Thymus (tissue), 11 donors: ENCODE data around the gene NYNRIN. TPM values are rescaled to one million over a fixed set of nuclear protein-coding genes. Genes with fewer than 3 reads are reported as not detected.

Experiments used
- DNase-seq, 9 donors: peaks; one replicate each; pipeline ENCODE4 v3.0.0-alpha.2; 2013; ENCODE audit warnings: low spot score in 9 of 9, low read depth in 6 of 9, missing footprints in 1 of 9
- H3K27ac ChIP-seq, 2 donors: one replicate each; pipeline ENCODE4 v1.5.1; 2013; ENCODE audit warnings: control low read depth in 1 of 2, low read depth in 1 of 2, low read length in 1 of 2, mild to moderate bottlenecking in 1 of 2, moderate library complexity in 1 of 2
- H3K27me3 ChIP-seq, 2 donors: one replicate each; pipeline ENCODE4 v1.5.1; 2013; ENCODE audit warnings: low read length in 1 of 2; ENCODE audit not compliant: control insufficient read depth in 2 of 2, insufficient read depth in 1 of 2
- H3K36me3 ChIP-seq, 2 donors: one replicate each; pipeline ENCODE4 v1.5.1; 2013; ENCODE audit warnings: low read length in 1 of 2, mild to moderate bottlenecking in 1 of 2, moderate library complexity in 1 of 2; ENCODE audit not compliant: control insufficient read depth in 2 of 2, insufficient read depth in 2 of 2
- H3K4me1 ChIP-seq, 2 donors: one replicate each; pipeline ENCODE4 v1.5.1; 2013; ENCODE audit warnings: low read length in 2 of 2; ENCODE audit not compliant: control insufficient read depth in 2 of 2, insufficient read depth in 2 of 2
- H3K4me3 ChIP-seq, 2 donors: one replicate each; pipeline ENCODE4 v1.5.1; 2013; ENCODE audit warnings: low read length in 2 of 2, control low read depth in 1 of 2, mild to moderate bottlenecking in 1 of 2
- H3K9me3 ChIP-seq, 2 donors: one replicate each; pipeline ENCODE4 v1.5.1; 2013; ENCODE audit warnings: low read length in 1 of 2, mild to moderate bottlenecking in 1 of 2; ENCODE audit not compliant: control insufficient read depth in 2 of 2, insufficient read depth in 1 of 2
- WGBS: extraction: QIAGEN DNeasy Blood & Tissue Kit; methylation state at CpG from one replicate; pipeline ENCODE4 v1.1.7; 2013; 5-methylcytosine and 5-hydroxymethylcytosine counted together
- polyA plus RNA-seq: library from polyadenylated mRNA; stranded (reverse); fragments of 200-250 nt; gene quantifications from one replicate; pipeline ENCODE4 v1.2.3, GENCODE V29; 2013
- total RNA-seq: library from RNA; stranded (reverse); fragments of 120-200 nt; gene quantifications from one replicate; pipeline ENCODE4 v1.2.4, GENCODE V29; 2013
- donor health status: healthy.

The NYNRIN gene
- total and polyA plus RNA-seq, 2 donors = 3.1 to 4.3 TPM

DNA sequence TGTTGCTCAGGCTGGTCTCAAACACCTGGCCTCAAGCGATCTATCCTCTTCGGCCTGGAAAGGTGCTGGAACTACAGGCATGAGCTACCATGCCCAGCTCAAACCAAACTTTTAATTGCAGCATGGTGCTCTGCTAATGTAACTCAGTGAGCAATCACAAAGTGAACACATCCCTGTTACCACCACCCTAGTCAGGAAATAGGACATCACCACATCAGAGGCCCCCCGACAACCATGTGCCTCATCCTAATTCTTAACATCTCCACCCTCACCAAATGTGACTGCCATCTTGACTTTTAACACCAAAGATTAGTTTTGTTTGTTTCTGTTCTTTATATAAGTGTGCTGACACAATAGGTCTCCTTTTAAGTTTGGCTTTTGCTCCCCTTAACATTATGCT is 66.6 kb downstream of the NYNRIN start:
- H3K27me3 ChIP-seq = no peaks in the 10 kb centered on the region
- H3K4me1 ChIP-seq = peaks cover 10 to 11% of the 10 kb centered on the region in 2 donors
- DNase-seq = peak in 5 of 9 donors; percentile 59 to 89 (median 68)
- no peaks in the 10 kb centered on the region for H3K36me3 ChIP-seq
- 69% methylated on average over 3 of the region's 3 CpGs for WGBS
- H3K27ac ChIP-seq = peak overlapping the region in 1 of 2 donors; percentile 77
- H3K9me3 ChIP-seq = no peaks in the 10 kb centered on the region
- H3K4me3 ChIP-seq = no peak overlapping the region

DNA sequence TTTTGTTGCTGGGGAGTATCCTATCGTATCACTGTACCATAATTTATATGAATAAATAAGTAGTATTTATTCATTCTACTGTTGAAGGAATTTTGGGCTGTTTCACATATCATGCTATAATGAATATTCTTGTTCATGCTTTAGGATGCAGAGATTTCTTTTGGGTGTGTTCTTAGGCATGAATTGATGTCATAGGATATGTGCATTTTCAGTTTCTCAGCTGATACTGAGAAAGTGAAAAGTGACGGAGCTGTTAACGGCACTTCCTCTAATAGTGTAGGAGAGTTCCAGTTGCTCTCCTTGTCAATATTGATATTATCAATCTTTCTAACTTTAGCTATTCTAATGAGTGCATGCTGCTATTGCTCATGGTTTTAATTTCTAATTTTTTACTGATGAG is 67.0 kb downstream of the NYNRIN start:
- no peak for DNase-seq
- Histone ChIP-seq H3K27ac (peak overlapping the region in 1 of 2 donors; percentile 64), H3K27me3 (no peaks in the 10 kb centered on the region), H3K4me3 (no peak overlapping the region), H3K36me3 (no peaks in the 10 kb centered on the region), H3K4me1 (peaks cover 10 to 11% of the 10 kb centered on the region in 2 donors), H3K9me3 (no peaks in the 10 kb centered on the region)
- 96% methylated on average over 3 of the region's 3 CpGs for WGBS

Other genes starting within 250 kb of the NYNRIN start
- gene IRF9, start 237.7 kb upstream of the NYNRIN start, total RNA-seq = 117 TPM
- gene IRF9, start 237.7 kb upstream of the NYNRIN start, polyA plus RNA-seq = 167 TPM
- gene REC8, start 226.9 kb upstream of the NYNRIN start, total RNA-seq = 17.7 TPM
- gene REC8, start 226.9 kb upstream of the NYNRIN start, polyA plus RNA-seq = 47.8 TPM
- gene IPO4, start 210.2 kb upstream of the NYNRIN start, total RNA-seq = 19.3 TPM
- 12.1 TPM for gene IPO4, start 210.2 kb upstream of the NYNRIN start, polyA plus RNA-seq
- 18.2 TPM for gene TM9SF1, start 203.6 kb upstream of the NYNRIN start, total RNA-seq
- 12.5 TPM for gene TM9SF1, start 203.6 kb upstream of the NYNRIN start, polyA plus RNA-seq
- not detected for gene TSSK4, start 193.3 kb upstream of the NYNRIN start, total RNA-seq
- gene TSSK4, start 193.3 kb upstream of the NYNRIN start, polyA plus RNA-seq = 0.02 TPM
- gene CHMP4A, start 185.5 kb upstream of the NYNRIN start, total RNA-seq = 76.9 TPM
- gene CHMP4A, start 185.5 kb upstream of the NYNRIN start, polyA plus RNA-seq = 151 TPM
- gene MDP1, start 182.9 kb upstream of the NYNRIN start, total RNA-seq = 47.9 TPM
- gene MDP1, start 182.9 kb upstream of the NYNRIN start, polyA plus RNA-seq = 48.8 TPM
- 259 TPM for gene NEDD8, start 166.6 kb upstream of the NYNRIN start, total RNA-seq
- 214 TPM for gene NEDD8, start 166.6 kb upstream of the NYNRIN start, polyA plus RNA-seq
- gene GMPR2, start 166.1 kb upstream of the NYNRIN start, total RNA-seq = 67.0 TPM
- 53.6 TPM for gene GMPR2, start 166.1 kb upstream of the NYNRIN start, polyA plus RNA-seq
- gene TINF2, start 156.4 kb upstream of the NYNRIN start, total RNA-seq = 68.8 TPM
- 81.6 TPM for gene TINF2, start 156.4 kb upstream of the NYNRIN start, polyA plus RNA-seq
- gene TGM1, start 135.8 kb upstream of the NYNRIN start, total RNA-seq = 1.5 TPM
- gene TGM1, start 135.8 kb upstream of the NYNRIN start, polyA plus RNA-seq = 41.0 TPM
- gene RABGGTA, start 127.4 kb upstream of the NYNRIN start, total RNA-seq = 14.8 TPM
- 40.4 TPM for gene RABGGTA, start 127.4 kb upstream of the NYNRIN start, polyA plus RNA-seq
- 10.2 TPM for gene DHRS1, start 99.2 kb upstream of the NYNRIN start, total RNA-seq
- 59.6 TPM for gene DHRS1, start 99.2 kb upstream of the NYNRIN start, polyA plus RNA-seq
- gene NOP9, start 99.2 kb upstream of the NYNRIN start, total RNA-seq = 14.9 TPM
- 7.9 TPM for gene NOP9, start 99.2 kb upstream of the NYNRIN start, polyA plus RNA-seq
- gene CIDEB, start 91.0 kb upstream of the NYNRIN start, total RNA-seq = 8.1 TPM
- 13.4 TPM for gene CIDEB, start 91.0 kb upstream of the NYNRIN start, polyA plus RNA-seq
- gene LTB4R2, start 88.9 kb upstream of the NYNRIN start, total RNA-seq = 5.5 TPM
- gene LTB4R2, start 88.9 kb upstream of the NYNRIN start, polyA plus RNA-seq = 6.5 TPM
- 4.4 TPM for gene LTB4R, start 87.5 kb upstream of the NYNRIN start, total RNA-seq
- 73.3 TPM for gene LTB4R, start 87.5 kb upstream of the NYNRIN start, polyA plus RNA-seq
- gene ADCY4, start 63.9 kb upstream of the NYNRIN start, total RNA-seq = 1.9 TPM
- 17.6 TPM for gene ADCY4, start 63.9 kb upstream of the NYNRIN start, polyA plus RNA-seq
- gene RIPK3, start 59.0 kb upstream of the NYNRIN start, total RNA-seq = 10.9 TPM
- gene RIPK3, start 59.0 kb upstream of the NYNRIN start, polyA plus RNA-seq = 15.2 TPM
- gene NFATC4, start 30.8 kb upstream of the NYNRIN start, total RNA-seq = 16.6 TPM
- gene NFATC4, start 30.8 kb upstream of the NYNRIN start, polyA plus RNA-seq = 79.8 TPM
- gene CBLN3, start 30.7 kb downstream of the NYNRIN start, total RNA-seq = 2.8 TPM
- gene CBLN3, start 30.7 kb downstream of the NYNRIN start, polyA plus RNA-seq = 9.5 TPM
- 35.3 TPM for gene KHNYN, start 31.0 kb downstream of the NYNRIN start, total RNA-seq
- gene KHNYN, start 31.0 kb downstream of the NYNRIN start, polyA plus RNA-seq = 28.9 TPM
- 34.9 TPM for gene SDR39U1, start 43.8 kb downstream of the NYNRIN start, total RNA-seq
- gene SDR39U1, start 43.8 kb downstream of the NYNRIN start, polyA plus RNA-seq = 148 TPM
- 0.28 TPM for gene CMA1, start 109.3 kb downstream of the NYNRIN start, total RNA-seq
- 0.96 TPM for gene CMA1, start 109.3 kb downstream of the NYNRIN start, polyA plus RNA-seq
- 19.9 TPM for gene CTSG, start 177.2 kb downstream of the NYNRIN start, total RNA-seq
- 4.8 TPM for gene CTSG, start 177.2 kb downstream of the NYNRIN start, polyA plus RNA-seq
- gene GZMH, start 210.7 kb downstream of the NYNRIN start, total RNA-seq = 0.57 TPM
- gene GZMH, start 210.7 kb downstream of the NYNRIN start, polyA plus RNA-seq = 3.1 TPM
- gene GZMB, start 235.2 kb downstream of the NYNRIN start, total RNA-seq = 7.3 TPM
- gene GZMB, start 235.2 kb downstream of the NYNRIN start, polyA plus RNA-seq = 7.0 TPM